NOMO-1 treated with DMSO at 0.1 percent for 48 hours (cell line): ENCODE results near the gene FOXN3.

Experiments used
- DNase-seq: peaks from one replicate; lab custom pipeline; 2025; ENCODE audit not compliant: unreplicated experiment; lab: John Stamatoyannopoulos, UW

The FOXN3 gene

DNA sequence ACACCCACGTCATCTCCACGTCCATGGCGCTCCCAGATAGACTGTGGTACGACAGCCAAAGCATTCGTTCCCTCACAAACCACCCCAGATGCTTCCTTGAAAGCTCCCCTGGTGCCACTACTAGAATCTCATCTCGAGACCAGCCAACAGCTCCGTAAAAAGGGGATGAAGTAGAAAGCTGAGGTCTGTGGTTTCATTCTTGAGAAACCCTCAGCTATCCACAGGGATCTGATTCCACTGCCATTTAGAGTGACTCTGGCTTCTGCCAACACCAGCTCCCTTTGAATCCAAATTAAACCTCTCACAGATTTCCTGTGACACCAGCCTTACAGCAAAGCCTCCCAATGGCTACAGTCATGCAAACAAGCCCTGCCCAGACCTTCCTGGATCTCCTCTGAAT, 18.5 kb upstream of the FOXN3 start:
- no peak for DNase-seq

DNA sequence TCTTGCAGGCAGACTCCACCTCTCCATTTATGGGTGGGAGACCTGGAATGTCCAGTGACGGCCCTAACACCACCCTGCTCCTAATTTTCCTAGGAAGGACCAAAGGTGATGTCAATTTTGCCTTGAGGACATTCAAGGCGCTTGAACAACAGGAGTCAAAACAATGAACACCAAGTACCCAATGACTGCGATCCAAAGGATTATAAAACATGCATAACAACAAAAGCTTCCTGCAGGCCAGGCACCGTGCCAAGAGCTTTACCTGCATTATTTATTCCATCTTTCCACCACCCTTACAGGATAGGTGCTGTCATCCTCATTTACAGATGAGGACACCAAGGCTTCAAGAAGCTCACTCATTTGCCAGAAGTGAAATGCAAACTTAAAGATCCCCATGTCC, 15.2 kb upstream of the FOXN3 start:
- no peak for DNase-seq

DNA sequence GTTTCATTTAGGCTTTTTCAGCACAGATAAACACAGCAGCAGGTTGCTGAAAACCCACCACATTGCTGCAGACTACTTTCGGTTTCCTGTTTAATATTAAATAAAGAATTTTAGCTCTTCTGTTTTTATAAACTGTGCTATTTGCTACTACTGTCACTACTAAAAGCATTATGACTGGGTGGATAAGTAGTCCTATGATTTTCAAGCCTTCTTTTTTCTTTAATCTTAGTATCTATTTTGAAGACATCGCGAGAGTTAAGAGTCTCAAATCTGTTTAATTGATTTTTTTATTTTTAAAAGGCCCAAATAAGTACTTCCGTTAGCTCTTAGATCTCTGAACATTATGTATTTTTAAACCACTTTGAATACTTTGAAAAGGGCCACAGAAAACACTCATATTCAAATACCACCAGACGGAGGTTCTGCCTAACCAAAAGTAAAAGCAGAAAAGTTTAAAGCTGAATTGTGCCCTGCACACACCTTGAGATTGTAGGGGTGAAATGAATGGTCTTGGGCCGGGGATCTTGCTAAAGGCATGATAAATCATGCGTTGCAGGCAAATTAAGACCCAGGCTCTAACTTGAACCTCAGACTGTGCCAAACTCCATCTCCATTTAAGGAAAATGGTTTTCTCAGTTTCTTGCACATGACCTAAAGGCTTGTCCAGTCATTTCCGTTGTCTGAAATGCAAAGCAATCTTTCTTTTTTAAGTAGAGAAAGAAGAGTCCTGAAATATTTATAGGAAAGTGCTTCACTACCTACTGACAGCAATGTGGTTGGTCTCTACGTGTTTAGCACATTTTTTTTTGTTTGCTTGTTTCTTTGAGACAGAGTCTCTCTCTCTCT, 13.6 kb upstream of the FOXN3 start:
- DNase-seq: peak; percentile 77

DNA sequence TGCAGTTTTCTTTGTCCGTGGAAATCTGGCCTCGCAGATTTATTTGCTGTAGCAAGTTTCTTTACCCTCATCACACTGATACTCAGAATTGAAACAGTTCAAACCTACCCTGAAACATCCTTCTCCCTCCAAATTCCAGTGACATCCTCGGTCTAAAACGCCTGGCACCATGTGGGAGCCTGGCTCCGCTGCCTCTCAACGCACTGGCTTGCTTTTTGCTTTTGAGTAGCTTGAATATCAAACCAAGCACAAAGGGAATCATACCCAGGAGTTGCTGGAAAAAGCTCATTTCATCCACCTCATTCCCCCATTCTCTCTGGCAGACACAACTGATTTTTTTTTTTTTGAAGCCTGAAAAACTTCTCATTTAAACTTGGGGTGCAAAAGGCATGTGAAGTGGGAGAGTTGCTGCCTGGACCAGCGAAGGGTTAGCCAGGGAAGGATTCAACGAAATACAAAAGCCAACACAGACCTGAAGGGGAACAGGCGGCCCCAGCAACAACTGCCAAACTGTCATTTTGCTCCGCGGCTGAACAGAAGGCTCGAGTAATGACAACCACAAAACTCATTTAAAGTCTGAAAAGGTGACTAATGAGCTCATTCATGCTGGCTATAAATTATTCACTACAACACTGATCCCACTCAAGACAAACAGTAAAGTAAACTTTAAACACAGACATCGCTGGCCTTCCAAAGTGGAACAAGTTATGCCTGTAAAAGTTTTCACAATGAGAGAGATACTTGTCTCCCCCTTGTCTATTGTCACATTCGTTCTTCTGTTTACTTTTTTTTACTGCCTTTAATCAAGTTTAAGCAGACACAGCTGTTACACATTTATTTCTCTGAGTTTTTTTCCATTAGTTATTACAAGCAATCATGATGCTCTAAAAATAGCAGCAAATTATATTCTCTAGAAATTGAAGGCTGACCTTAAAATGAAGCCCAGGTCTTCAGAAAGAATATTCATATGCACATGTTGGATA, 12.5 kb upstream of the FOXN3 start:
- DNase-seq: peak; percentile 94

DNA sequence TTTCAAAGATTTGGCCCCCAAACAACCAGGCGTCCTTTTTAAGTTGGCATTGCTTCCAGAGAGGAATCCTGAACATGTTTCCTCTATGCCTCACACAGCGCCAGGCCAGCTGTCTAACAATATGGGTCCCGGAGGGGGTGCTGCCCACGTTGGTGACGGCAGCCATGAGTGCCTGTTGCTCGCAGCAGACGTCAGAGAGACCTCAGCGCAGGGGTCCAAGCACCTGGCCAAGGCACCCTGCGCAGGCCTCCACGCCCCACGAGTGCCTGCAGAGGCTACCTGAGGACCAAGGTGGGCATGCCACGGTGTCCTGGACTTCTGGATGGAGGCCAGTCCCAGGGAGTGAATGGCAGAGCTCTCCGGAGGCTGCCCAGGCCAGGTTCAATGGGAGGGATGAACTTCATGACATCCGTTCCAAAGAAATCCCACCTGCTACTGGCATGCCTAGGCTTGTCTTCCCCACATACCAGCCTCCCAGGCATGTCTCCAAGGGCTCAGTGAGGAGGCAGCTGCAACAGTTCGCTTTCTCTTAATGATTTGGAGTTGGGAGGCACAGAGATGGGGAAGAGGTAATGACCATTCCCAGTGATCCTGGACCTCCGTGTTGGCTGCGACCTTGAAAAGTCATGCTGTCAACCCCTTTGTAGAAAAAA, 11.6 kb upstream of the FOXN3 start:
- DNase-seq: no peak

DNA sequence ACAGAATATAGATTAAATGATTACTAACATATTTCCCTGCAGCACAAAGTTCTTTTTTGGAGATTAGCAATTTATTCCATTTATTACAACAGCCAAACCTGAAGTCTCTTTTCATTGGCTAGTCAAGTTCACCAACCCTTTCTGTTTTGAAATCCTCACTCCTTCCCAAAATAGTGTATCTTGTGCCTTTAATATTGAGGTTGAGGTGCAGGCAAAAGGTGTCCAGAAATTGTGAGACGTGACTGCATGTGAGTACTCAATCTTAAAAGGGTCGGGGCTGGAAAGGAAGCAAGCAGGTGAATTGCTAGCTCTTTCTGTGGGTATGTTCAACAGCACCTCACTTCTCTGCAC, 11.1 kb upstream of the FOXN3 start:
- peak; percentile 11 for DNase-seq

DNA sequence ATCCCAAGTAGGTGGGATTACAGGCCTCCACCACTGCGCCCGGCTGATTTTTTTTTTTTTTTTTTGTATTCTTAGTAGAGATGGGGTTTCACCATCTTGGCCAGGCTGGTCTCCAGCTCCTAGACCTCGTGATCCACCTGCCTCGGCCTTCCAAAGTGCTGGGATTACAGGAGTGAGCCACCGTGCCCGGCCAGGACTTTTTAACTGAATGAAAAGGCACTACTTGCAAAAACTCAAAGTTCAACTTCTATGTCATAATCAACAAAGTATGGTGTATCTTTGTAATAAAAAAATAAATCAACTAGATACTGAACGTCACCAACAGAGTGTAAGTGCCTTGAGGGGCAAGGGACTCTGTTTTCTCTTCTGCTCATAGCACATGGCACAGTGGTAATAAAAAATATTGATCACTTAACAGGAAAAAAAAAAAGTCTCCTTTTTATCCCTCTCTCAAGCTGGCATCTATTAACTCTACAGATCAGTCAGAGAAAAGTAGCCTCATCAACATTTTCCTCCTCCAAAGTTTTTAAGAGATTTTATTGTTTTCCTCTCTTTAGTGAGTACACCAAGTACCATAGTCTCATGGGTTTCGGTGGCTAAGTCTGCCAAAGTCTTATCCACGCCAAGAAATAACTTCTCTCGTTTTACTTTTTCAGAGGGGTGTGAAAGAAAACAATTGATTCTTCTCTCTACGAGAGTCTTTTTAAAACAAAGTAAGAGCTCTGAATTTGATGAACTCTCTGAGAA, 10.6 kb upstream of the FOXN3 start:
- DNase-seq: no peak

DNA sequence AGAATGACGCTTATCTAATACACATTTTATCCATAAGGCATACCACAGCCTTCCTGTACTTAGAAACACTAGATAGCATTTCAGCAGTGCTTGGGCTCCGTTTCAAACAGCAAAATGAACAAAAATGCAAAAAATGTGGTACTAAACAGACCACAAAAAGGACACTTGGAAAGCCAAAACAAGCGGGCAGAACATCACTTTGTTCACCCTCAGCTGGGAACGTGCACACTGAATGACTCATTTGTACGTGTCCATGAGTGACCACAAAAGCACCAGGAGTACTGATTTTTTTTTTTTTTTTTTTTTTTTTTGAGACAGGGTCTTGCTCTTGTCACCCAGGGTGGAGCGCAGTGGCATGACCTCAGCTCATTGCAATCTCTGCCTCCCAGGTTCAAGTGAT, 8.9 kb upstream of the FOXN3 start:
- DNase-seq: peak; percentile 20

DNA sequence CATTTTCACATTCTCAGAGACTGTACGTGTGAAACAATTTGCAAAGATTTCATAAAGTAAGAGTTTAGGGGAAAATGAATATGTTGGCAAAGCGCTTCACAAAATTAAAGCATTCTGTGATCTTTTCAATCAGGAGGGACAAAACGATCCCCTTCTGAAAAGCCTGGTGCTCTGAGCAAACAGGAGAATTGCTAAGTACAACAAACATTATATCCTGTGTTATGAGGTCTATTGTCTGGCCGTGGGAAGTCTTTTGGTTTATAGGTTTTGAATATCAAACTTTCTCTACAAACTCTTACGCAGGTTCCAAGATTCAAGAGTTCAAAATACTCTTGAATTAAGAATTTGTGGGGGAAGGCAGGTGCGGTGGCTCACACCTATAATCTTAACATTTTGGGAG, 7.2 kb upstream of the FOXN3 start:
- no peak for DNase-seq

DNA sequence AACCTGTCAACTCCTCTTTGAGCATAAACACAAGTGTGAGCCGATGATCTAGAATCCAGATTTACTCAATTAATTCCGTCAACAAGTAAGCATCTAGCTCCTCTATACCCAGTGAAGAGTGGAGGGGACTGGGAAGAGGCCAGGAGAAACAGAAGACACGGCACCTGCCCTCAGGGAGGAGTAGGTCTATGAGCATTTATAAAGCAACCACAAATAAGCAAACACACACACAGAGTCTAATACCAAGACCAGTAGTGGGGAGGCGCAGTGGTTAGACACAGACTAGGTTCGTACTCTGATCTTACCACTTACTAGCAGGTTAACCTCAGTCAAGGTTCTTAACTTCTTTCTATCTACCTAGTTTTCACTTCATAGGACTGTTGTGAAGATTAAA, 5.9 kb upstream of the FOXN3 start:
- DNase-seq: no peak

DNA sequence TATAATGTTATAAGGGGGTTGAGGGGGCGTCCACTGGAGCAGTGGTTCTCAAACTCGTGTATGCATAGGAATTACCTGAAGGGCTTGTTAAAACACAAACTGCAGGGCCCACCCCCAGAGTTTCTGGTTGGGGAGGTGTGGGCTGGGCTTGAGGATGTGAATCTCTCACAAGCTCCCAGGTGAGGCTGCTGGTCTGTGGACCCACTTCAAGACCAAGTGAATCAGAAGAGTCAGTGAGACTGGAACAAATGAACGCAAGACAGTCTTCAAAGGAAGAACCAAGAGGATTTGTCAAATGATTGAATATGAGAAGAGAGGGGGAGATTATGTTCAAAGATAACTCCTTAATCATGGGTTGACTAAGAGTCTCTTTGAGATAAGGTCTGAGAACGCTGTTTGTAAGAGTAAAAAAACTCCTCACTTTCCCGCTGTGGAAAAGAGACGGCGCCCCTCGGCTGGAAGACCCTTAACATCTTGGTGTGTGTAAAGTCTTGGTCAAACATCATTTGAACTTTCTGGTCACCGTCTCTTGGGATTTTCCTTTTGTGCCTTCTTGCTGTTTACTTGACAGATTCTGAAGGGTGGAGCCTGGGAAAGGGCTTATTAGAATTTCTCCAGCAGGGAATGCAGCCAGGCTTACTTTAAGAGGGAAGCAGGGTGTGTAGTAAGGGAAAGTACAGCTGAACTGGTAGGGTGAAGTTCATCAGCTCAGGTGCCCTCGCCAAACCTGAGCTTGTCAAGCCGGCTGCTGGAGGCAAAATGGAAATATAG, 5.3 kb upstream of the FOXN3 start:
- DNase-seq: no peak

DNA sequence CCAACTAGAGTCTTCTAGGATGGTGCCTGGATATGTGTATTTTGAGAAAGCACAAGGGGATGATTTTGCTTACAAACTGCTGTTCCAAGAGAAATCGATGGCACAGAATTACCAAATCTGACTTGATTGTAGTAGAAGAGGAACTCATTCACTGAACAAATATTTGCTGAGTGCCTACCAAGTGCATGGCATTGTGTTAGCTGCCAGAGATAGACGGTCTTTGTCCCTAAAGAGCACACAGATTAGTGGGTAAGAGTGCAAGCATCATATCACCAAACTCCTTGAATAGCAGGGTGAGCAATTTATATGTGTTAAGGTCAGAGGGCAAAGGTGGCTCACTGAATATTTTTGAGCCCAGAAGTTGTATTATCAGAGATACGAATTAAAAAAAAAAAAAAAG, 3.5 kb upstream of the FOXN3 start:
- no peak for DNase-seq

DNA sequence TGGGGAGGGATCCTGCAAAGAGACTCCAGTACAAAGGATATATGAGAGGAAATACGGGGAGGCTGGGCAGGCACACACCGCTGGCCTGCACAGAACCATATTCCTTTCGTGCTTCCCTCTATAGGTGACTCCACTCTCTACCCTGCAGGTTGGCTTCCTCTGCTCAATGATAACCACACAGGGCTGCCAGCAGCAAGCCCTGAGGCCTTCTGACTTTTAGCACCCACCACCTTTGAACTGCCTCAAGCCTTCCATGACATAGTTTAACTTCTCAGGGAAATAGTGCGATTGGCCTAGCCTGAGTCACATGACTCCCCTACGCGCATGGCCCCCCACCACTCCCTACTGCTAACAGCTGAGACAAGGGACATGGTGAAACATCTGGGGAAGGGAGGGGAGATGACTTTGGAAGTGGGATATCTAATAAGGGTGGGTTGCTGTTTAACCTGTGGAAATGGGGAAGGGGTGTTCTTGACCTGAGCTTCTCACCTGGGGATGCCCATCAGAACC, 3.0 kb upstream of the FOXN3 start:
- no peak for DNase-seq

DNA sequence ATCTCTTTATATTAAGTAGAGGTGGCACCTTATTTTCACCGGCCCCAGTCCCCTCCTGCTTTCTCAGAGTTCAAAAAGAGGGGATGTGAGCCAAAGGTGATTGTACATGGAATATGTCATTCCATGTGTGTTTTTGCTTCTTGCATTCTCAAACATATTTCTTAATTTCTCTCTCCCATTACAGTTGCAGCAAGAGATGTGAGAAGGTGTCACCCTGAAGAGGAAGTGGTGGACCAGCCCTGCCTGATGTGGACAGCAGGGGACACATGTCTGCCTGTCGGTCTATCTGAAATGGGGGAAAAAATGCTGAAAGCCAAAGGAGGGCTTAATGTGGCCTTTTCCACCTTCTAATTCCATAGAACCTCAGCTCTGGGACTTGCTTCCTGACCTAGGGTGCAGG, 1.9 kb upstream of the FOXN3 start:
- DNase-seq: peak; percentile 67

DNA sequence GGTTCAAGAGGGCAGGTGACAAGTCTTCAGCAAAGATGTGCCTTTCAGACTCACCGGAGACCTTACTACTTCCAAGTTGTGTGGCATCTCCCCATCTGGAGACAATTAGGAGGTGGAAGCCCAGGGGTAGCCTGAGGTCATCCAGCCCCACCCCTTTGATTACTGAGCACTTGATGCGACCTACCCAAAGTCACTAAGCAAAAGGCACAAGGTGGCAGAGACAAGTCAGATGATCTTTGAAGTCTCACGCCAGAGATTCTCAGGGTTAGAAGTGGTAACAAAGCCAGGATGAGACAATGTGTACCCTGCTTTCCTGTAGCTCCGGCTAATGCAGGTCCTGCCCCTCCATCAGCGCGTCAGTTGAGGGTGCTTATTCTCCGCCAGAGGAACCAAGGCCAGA, 1.4 kb upstream of the FOXN3 start:
- peak; percentile 22 for DNase-seq

DNA sequence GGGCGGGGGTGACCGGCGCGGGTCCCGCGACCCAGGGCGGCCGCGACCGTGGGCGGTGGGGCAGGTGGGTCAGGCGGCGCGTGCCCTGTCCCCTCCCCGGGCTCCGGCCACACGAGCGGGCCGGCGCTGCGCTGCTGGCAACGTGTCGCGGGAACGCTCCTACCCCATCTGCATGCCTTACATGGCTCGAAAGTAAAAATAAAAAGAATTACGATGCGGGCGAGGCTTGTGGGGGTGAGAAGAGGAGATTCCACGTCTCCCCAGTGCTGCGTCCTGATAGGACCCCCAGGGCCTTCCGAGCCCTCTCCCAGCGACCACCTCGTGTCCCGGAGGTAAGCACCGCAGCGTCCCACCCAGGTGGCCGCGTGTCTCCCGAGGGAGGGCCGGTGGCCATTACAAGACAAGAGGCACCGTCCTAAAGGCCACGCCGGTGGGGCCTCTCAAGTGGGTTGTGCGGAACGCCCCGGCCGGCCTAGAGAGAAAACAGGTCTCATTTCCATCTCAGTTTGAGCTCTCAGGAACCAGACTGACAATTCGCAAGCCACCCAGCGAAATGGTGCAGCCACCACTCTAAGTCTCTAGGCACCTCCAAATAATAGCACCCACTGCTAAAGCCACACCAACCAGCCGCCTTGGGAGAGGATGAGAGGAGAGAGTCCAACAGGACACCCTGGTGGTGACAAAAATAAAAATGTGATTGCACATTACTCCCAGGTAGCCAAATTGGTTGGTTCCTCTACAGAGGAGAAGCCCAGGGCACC, 612 bp upstream of the FOXN3 start:
- DNase-seq: peak; percentile 70

DNA sequence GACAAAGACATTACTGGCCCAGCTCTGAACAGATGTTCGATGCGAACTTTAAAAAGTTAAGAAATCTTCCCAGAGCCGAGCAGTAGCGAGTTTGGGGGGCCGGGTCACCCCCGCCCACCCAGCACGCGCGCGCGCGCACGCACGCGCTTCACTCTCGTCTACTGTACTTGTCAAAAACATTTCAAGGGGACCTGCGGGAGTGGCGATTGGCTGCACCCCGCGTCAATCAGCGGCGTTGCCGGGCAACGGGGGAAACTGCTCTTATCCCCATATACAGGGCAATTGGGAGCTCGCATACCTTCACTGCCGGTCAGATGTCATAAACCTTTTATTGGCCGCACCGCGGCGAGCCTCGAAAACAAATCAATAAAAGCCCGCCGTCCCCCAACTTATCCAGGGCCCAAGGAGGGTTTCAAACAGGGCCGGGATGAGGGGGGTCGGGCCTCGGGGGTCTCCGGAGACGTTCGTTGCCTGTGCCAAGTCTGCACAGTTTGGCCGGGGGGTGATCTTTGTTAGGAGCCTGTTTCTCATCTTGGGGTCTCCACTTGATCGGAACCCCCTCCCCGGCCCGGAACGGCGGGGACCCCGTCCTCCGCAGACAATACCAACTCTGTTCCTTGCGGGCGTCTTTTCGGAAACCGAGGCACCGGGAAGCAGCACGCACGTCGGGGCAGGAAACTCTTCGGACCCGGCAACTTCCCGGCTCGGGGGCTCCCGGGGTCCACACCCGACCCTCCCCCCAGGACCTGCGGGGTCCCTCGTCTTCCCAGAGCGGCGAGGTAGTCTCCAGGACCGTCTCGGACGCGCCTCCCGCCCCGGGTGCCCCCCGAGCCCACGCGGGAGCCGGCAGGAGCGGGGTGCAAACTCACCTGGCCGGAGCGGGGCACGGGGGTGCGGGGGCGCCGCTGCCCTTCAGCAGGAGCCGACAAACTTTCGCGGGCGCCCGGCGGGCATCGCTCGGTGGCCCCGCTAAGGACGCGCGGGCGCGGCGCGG, 734 bp downstream of the FOXN3 start:
- DNase-seq: peak; percentile 89

DNA sequence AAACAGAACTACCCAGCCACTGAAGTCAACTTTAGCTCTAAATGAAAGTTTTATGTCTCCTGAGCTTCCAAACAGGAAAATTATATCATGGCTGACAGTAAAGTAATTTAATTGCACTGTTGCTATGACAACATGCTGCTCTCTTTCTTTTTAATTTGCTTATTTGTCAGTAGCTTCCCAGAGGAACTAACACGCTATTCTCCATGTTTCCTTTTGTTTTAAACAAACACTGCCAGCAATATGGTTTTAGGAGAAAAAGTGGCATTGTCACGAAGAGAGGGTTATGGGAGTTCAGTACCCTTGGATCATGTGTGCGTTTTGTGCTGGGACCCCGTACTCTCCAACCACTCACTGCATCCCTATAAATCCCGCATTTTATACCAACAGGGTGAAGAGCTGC, 1.9 kb downstream of the FOXN3 start:
- DNase-seq: no peak
